ENCODE data around the gene AMPD1.

The AMPD1 gene

DNA sequence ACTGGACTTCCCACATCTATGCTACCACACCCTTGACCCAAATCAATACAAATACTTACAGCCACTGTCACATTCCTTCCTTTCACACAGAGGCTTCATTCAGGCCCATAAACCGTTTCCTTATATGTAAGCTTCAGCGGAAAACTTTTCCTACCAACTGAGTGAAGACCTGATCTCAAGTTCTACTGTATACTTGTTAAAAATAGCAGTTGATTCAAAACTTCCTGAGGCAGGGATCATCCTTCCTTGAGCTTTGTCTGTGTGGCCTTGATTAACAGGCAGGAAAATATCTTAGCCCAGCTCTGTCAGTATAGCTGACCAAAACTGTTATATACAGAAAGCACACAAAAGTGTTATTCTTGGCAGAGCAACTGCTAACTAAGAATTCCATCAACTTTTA lies 68.2 kb downstream of the AMPD1 start:
- DNase-seq = no peak

DNA sequence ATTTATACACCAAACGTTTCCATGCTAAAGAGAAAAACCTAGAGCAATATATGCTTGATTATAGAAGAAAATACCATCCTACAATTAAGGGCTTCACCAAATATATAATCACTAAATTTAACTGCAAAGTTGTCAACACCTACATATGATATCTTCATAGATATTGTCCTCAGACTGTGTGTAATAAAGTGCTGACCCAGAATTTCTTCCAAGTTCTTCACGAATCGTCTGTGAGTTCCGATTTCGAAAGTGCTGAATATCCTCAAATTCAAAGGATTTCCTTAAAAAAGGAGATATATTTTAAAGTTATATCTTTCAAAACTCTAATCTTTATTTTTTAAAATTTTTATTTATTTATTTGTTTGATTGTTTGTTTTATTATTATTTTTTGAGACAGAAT lies 72.0 kb downstream of the AMPD1 start:
- no peak for DNase-seq

Measured in MV-4-11 (cell line).